ENCODE results near the gene WHRN.

DNA sequence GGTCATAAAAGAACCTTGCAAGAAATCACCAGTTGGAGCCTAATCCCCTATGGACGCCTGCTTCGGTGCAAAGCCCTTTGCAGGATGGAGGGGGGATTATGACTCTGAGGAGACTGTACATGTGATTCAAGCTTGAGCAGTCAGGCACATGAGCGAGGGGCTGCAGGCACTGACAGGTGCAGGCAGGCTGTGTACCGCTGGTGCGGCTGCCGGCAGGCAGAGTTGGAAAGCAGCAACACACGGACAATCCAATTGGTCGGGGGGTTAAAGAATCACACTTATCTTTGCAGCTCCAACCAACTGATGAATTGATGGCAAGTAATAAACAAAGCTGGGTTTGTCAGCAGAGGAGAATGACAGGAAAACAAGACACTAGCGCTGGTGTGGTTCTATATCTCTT, 5.7 kb downstream of the WHRN start:
- TF ChIP-seq, protein P1, sequence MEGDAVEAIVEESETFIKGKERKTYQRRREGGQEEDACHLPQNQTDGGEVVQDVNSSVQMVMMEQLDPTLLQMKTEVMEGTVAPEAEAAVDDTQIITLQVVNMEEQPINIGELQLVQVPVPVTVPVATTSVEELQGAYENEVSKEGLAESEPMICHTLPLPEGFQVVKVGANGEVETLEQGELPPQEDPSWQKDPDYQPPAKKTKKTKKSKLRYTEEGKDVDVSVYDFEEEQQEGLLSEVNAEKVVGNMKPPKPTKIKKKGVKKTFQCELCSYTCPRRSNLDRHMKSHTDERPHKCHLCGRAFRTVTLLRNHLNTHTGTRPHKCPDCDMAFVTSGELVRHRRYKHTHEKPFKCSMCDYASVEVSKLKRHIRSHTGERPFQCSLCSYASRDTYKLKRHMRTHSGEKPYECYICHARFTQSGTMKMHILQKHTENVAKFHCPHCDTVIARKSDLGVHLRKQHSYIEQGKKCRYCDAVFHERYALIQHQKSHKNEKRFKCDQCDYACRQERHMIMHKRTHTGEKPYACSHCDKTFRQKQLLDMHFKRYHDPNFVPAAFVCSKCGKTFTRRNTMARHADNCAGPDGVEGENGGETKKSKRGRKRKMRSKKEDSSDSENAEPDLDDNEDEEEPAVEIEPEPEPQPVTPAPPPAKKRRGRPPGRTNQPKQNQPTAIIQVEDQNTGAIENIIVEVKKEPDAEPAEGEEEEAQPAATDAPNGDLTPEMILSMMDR (conservative IDR thresholded peaks at IDR 0.05; ENCODE audit: low read length) = no peak
- no peak for TF ChIP-seq EZH2phosphoT487 (IDR thresholded peaks at IDR 0.05; ENCODE audit: borderline replicate concordance, low read depth, low read length)

Data from OCI-LY7 (cell line).